ENCODE measurements around the gene SLC43A3.

SLC43A3 gene

GRCh38 chr11:57424792-57425564 lies 1.9 kb downstream of the SLC43A3 start:
- POLR2A ChIA-PET (ENCODE audit: low non-redundant PET), result no interaction called here

GRCh38 chr11:57424137-57424791 lies 2.7 kb downstream of the SLC43A3 start:
- POLR2A ChIA-PET (ENCODE audit: low non-redundant PET), result no interaction called here

More at GRCh38 chr11:57424792-57425564, 1.9 kb downstream of the SLC43A3 start:
- no peak for TF ChIP-seq CTCF (conservative IDR thresholded peaks at IDR 0.05; ENCODE audit: low read depth)
- no peak for DNase-seq (ENCODE audit: low spot score)
- peak overlapping the region; percentile 100 for H3K27ac ChIP-seq
- CTCF ChIA-PET, result no interaction called here

GRCh38 chr11:57422669-57423068 lies 4.3 kb downstream of the SLC43A3 start:
- TF ChIP-seq CTCF (conservative IDR thresholded peaks at IDR 0.05; ENCODE audit: low read depth), result no peak
- no peak for DNase-seq (ENCODE audit: low spot score)
- H3K27ac ChIP-seq, result no peak overlapping the region
- CTCF ChIA-PET, result no interaction called here
- POLR2A ChIA-PET (ENCODE audit: low non-redundant PET), result no interaction called here

More at GRCh38 chr11:57424137-57424791, 2.7 kb downstream of the SLC43A3 start:
- CTCF ChIA-PET, result no interaction called here
- no peak for TF ChIP-seq CTCF (conservative IDR thresholded peaks at IDR 0.05; ENCODE audit: low read depth)
- DNase-seq (ENCODE audit: low spot score), result no peak
- H3K27ac ChIP-seq, result peak overlapping the region; percentile 100

GRCh38 chr11:57421805-57422204 lies 5.1 kb downstream of the SLC43A3 start:
- no peak for DNase-seq (ENCODE audit: low spot score)
- H3K27ac ChIP-seq, result no peak overlapping the region
- POLR2A ChIA-PET (ENCODE audit: low non-redundant PET), result no interaction called here
- no peak for TF ChIP-seq CTCF (conservative IDR thresholded peaks at IDR 0.05; ENCODE audit: low read depth)
- CTCF ChIA-PET, result no interaction called here

- POLR2A ChIA-PET (ENCODE audit: low non-redundant PET), result no interaction called here
- H3K27ac ChIP-seq, result no peak overlapping the region
- no peak for DNase-seq (ENCODE audit: low spot score)
- TF ChIP-seq CTCF (conservative IDR thresholded peaks at IDR 0.05; ENCODE audit: low read depth), result no peak
- CTCF ChIA-PET, result interaction anchor here (0.5 kb wide), 1 partner anchor 910 kb away, joined by 4 read pairs; no protein-coding TSS in a partner anchor
Observed at GRCh38 chr11:57421066-57421465, 5.9 kb downstream of the SLC43A3 start.

- POLR2A ChIA-PET (ENCODE audit: low non-redundant PET), result no interaction called here
- no peak for DNase-seq (ENCODE audit: low spot score)
- CTCF ChIA-PET, result no interaction called here
- TF ChIP-seq CTCF (conservative IDR thresholded peaks at IDR 0.05; ENCODE audit: low read depth), result no peak
- no peak overlapping the region for H3K27ac ChIP-seq
Observed at GRCh38 chr11:57419146-57419545, 7.8 kb downstream of the SLC43A3 start.
